Stimulated activated CD8-positive, alpha-beta memory T cell treated with anti-CD3 and anti-CD28 coated beads, Interleukin-15, amount 100 ng/mL, for 1 hour (primary cell): Measurements from ENCODE around the gene SYS1.
A peak's percentile ranks its signal among the peaks of the same experiment; 100 is the strongest.
"Not testable (repeated sequence)": the region's sequence is repeated elsewhere in the genome, so short reads cannot be mapped to it uniquely, and the experiment has no call there.

Source experiments
- DNase-seq: peaks from one replicate; pipeline ENCODE4 v3.0.0-alpha.2; 2020; ENCODE audit warnings: low read depth

SYS1 gene

DNA sequence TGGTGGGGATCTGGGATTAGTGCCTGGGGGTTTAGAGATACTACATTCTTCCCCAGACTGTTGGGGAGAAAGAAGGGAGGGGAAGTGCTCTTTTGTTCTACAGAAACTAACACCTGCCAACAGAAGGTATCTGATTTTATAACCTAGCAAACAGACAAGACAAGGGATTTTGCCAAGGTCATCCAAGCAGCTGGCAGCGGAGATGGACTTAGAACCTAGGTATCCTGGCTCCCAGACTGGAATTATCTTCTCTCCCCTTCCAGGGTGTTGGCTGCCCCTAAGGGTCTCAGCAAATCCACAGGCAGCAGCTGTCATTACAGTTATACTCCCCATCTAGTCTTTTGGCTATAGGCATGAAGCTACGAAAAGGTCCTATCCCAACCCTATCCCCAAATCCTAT lies 23.2 kb upstream of the SYS1 start:
- DNase-seq = no peak

DNA sequence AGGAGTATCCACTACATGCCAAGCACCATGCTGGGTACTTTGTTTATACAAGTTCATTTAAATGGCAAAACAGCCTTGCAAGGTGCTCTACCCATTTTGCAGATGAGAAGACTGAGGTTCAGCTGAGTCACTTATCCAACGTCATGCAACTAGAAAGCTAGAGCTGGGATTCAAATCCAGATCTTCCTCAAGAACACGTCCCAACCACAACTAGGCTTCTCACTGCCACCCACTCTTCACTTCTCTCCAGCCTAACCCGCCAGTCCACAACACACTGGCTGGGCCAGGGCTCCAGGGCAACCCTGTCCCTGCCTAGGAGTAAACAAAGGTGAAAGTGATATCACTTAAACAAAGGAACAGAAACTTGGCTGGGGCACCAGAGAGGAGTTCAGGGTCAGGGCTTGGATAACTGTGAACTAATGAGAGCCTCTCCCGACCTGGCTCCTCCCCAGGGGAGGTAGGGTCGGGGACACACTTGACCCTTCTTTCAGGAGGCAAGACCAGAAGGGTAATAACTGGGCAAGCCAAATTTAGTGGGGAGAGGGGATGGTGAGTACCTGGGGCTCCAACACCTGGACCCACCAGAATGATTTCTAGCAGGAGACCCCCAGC lies 22.6 kb upstream of the SYS1 start:
- DNase-seq = no peak

DNA sequence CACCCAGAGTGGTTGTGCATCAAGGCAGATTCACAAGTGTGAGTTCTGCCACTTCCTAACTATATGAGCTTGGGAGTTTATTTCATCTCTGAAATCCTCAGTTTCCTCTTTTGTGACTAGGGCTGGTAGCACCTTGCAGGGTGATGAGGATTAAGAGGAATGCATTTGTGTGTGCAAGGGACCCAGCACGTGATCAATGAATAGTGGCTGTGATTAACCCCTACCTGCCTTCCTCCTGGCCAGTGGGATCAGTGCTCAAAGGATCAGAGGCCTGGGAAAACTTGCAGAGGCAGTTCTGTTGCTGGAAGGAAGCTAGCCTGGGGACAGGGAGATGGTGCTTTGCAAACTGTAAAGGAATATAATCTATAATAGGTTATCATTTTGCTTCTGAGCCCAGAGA lies 22.0 kb upstream of the SYS1 start:
- no peak for DNase-seq

DNA sequence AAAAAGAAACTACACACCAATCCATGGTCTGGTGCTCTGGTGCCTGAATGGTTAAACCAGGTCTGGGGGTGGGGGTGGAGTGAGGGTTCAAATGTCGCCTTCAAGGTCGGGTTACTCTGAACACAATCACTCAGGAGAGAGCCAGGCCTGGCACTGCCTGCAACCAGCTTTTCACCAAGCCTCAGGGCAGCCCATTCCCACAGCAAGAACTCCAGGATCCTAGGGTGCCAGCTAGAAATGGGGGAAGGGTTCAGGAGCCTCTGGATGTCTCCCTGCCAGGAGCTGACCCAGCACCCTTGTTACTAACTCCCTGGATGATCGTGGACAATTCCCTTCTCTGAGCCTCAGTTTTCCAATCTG lies 21.4 kb upstream of the SYS1 start:
- DNase-seq = no peak

DNA sequence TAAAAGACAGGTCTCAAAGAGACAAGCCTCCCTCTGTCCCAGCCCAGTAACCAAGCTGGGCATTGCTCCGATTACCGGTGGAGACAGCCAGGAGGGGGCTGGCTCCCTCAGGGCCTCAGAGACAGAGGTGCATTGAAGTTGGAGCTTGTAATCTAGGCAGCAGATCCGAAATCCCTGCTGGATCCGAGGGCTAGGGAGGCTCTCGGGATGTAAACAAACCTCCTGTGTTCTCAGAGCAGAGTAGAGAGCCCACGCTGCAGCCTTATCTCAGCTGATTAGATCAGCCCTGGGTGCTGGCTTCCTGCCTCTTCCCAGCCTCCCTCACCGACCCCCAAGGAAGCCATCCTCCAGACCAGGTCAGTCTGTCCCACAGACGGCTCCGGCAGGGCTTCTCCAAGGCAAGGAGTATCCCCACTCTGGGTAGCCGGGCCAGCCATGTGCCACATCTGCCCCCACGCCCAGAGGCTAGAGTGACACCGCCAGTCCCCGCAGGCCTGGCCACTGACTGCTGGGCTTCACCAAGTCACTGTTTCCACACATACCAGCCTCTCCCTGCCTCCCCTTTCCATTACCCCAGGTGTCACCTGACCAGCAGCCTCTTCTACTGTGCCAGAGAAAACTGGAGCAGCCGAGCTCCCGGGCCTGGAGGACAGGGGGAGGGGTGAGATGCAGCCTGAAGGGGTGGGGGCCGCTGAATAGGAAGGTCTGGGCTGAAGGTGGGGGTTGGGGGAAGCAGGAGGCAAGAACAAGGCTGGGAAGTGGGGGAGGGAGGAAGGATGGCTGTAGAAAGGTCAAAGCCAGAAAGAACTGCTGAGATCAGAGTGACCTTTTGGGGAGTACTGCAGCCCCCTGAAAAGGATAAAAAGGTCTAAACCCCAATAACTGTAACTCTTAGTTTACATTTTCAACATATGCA lies 20.8 kb upstream of the SYS1 start:
- DNase-seq = no peak

DNA sequence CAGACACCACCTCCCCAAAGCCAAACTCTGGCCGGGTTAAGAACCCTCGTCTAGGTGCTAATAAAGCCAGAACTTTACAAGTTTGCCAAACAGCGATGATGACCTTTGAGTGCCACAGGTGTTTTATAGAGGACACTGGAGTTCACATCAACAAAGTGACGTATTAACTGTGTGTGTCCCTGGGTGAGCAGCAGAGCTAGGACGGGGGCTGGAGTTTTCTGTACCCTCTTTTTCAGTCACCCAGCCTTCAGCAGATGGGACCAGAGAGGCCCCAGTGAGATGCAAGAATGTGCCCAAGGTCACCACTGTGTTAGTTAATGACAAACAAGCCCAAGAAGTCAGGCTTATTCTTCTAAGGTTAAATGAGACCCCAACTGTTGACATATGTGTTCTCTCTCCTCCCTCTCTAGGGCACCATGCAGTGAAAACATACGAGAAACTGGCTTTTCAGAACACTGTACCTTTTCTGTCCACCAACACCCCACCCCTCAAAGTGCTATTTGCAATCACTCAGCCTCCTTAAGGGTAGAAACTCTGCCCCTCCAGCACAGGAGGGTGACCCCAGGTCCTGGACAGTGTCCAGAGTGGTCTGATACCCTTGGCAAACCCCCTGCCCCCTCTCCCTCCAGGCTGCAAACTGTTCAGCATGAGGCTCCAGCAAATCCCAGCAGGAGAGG lies 20.0 kb upstream of the SYS1 start:
- no peak for DNase-seq

DNA sequence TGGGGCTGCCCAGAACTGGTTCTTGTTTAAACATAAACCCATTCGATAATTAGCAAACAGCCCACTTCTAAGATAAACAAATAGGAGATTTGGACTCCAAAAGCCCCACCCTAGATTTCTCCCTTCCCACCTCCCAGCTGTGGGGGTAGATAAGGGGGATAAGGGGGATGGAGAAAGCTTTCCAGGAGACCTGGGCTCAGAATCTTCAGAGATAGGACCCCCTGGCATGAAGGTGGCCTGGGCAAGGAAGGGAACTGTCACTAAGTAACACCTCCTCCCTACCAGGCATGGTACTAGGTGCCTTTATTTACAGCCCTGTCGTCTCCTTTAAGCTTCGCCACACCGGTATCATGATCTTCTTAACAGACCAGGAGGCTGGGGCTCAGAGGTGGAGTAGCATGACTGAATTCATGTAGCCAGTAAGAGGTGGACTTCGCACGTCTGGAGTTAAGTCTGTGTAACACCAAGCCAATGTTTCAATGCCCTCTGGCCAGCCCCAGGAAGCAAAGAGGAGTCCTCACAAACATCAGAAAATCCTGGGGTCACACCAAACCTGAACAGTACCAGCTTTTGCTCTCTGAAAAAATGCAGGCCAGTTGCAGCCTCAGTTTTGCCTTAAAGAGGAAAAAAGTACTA lies 19.3 kb upstream of the SYS1 start:
- DNase-seq = no peak

DNA sequence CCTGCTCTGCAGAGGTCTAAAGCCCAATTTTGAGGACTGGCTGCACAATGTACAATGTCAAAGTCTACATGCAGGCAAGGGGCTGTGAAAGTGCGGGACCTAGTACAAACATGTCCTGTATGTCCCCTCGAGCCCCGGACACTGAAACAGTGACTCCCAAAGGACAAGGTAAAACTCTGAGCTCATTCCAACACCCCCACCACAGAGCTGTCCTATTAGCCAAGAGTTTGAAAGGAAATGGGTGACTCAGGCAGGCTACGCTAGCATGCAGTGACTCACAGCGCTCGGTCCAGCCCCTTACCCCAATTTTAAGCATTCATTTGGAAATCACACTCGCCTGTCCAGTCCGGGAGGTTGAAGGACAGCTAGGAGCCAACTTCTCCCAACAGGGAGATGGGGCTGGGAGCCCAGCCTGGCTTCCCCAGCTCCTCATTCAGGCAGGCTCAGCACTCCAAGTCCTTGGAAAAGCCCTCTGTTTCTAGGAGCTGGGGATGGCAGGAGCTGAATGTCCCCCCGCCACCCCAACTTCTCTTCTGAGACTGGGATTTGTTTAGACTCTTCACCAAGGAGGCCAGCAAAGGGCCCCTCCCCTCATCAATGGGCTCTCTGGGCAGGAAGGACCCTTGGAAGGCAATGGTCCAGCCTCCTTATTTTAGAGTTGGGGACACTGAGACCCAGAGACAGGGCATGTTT lies 18.6 kb upstream of the SYS1 start:
- no peak for DNase-seq

DNA sequence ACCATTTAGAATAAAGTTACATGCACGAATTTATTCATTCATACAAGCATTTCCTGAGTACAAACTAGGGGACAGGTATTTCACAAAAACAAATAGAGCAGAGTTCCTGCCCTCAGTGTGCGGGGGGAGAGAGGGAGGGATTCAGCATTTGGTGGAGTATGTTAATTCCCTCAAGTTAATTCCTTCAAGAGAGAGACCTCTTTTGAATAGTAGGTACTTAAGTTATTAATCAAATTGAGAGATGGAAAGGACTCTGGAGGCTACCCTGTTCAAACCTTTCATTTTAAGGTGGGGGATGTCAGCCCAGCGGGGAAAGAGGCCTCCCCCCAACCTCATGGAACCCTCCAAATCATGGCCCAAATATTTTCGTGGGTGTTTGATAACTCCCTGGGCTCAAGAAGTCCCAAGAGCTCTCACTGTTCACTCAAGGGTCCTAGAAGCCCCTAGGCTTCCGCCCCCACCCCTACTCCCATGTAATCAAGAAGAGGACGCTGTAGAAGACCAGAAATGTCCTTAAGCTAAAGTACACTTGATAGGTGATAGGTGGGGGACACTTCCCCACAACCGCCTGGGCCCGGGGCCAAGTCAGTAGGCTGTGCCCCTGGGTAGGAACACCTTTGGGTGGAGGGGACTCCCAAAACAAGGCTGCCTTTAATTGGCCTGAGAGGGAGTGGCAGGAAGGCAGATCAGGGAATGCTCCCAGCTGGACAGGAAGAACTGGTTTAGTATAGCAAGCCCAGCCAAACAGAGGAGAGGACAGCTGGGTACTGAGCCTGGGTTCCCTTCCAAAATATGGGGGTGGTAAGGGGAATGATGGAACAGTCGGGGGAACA lies 17.6 kb upstream of the SYS1 start:
- DNase-seq = no peak

DNA sequence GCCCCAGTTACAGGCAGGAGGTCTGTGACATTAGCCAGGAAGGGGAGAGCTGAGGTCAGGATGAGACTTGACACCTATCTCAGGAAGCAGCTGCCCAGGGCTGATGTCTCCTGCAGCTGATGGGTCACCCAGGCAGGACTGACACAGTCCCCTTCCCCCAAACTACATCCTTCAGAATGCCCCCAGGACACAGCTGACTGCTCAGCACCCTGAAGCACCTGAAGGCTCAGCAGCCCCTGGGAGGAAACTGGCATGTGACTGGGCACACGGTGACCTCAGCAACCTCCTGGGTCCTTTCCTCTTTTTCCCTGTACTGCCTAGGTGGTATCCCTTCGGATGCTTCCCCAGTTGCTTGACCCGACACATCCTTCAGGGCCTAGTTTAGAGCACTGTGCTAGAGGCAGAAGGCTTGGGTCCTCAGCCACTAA lies 16.7 kb upstream of the SYS1 start:
- no peak for DNase-seq

DNA sequence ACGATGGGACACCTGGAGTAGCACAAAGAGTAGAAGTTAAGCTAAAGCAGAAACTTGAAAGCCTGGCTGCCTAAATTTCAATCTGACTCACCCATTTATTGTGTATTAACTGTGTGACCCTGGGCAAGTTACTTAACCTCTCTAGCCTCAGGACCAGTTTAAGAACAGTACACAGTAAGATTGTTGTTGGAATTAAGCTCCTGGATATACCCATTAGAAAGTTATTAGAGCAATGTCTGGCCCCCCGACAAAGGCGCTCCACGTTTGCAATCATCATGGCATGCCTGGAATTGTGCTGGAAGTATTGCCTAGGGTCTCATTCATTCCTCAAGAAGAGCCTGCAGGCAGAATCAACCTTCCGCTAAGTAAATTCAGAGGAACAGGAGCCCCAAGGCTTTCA lies 16.1 kb upstream of the SYS1 start:
- DNase-seq = no peak

DNA sequence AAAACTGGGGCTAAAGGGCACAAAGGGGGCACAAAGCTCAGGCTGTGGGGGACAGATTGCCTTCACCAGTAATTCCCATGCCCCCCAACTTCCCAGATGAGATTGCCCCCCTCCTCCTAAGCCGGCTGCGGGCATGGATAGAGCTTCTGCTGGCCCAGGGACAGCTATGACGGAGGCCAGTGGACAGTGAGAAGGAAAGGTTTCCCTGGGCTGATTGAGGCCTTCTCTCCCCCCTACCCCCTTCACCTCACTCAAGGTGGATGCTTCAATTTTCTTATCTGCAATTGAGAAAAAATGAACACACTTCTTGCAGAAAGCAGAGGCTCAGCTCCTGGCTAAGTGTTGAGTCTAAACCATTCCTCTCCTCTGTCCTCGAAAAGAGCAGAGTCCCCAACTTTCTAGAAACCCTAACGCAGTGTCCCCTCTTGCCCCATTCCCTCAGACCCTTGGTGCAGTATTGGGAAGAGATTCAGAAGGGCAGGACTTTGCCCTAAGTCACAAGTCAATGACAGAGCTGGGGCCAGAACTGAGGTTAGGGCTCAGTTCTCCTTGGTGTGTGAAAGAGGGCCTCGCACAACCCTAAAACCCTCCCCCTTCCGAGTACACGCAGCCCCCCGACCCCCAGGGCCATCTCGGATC lies 15.5 kb upstream of the SYS1 start:
- no peak for DNase-seq

DNA sequence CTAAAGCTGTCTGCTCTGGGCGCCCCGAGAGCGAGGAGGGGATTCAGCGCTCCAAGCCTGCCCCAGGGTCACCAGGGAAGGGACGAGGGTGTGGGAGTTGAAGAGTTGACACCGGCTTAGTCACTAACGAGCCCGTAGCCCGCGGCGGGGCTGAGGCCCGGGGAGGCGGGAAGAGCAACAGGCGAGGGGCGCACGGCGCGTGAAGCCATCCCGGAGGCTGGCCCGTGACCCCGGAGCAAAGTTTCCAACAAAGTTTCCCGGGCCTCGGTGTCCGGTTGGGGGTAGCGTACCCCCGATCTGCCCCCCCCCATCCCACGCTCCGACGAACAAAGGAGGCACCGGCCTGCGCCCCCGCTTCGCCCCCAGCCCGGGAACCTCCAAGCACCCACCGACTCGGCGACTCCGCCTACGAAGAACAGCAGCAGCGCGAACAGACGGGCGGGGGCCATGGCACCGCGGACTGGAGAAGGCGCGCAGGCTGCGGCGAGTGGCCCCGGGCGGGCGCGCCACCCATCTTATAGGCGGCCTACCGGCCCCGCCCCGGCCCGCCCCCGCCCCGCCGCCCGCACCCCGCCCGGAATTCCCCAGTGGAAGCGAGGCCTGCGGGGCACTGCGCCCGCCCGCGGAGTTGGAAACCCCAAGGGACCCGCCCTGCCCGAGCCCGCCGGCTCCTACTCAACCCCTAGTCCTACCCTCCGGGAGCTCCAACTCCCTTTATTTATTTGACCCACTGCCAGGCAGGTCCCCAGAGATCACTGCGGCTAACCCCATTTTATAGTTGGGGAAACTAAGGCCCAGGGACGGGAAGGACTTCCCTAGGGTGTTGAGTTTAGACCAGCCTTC lies 14.8 kb upstream of the SYS1 start, which contains the start of gene SDC4:
Gene SDC4 (minus strand): TSS at position 489 of the 843 bp plus-strand sequence. CDS start 40 bp downstream, at position 449.
- peak; percentile 18 for DNase-seq

DNA sequence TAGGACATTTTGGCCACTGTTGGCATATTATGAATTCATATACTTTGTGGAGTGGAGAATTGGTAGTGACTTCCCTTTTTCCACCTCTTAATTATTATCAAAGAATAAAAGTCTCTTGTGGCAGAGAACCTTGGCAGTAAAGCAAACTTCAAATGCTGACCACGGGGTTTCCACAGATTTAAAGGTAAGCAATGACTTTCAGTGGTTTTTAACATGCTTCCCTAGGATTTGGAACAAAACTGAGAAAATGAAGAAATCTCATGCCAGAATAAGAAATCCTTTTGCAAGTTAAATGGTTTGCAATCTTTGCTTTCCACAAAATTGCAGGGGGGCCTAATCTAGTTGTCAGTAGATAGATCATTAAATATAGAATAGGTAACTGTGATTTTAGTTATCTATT lies 12.7 kb upstream of the SYS1 start:
- no peak for DNase-seq

DNA sequence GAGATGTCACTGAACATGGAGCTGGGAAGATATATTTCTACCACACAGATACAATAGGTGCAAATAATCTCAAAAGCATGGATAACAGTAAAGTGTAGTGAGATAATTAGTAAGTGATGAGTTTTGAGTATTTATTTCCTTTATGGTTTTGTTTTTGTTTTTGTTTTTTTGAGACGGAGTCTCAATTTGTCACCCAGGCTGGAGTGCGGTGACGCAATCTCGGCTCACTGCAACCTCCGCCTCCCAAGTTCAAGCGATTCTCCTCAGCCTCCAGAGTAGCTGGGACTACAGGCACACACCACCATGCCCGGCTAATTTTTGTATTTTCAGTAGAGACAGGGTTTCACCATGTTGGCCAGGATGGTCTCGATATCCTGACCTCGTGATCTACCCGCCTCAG lies 12.2 kb upstream of the SYS1 start:
- not testable (repeated sequence) for DNase-seq

DNA sequence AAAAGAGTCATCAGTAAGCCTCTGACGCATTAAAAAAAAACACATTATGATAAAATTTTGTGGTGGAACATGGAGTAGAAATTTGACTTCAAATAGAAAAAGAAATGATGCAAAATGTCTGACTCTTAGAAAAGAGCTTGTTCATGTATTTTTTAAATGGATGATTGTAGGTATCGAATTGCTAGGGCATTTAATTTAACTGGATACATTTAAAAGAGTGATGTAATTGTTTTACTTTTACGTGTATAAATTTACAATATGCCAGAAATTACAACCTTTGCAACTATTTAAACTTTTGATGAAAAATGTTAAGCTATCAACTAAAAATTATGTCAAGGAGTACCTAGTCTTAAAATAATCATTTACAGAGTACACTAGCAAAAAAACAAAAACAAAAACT lies 10.2 kb upstream of the SYS1 start:
- no peak for DNase-seq

DNA sequence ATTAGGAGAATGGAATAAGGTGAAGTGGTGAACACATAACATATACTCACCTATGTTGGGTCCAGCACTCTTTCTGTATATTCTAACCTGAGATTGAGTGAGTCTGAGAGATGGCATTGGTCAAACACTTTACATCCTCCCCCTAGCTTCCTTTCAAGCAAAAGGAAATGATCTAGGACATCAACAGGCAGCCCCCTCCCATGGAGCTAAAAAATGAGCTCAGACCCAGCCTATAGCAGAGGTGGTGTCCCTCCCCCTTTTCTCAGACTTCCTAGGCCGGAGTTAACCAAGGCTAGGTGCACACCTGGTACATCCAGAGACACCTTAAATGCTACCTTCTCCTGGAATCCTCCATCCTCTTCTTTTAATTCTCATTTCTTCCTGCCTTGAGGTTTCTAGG lies 9.2 kb upstream of the SYS1 start:
- DNase-seq = no peak

DNA sequence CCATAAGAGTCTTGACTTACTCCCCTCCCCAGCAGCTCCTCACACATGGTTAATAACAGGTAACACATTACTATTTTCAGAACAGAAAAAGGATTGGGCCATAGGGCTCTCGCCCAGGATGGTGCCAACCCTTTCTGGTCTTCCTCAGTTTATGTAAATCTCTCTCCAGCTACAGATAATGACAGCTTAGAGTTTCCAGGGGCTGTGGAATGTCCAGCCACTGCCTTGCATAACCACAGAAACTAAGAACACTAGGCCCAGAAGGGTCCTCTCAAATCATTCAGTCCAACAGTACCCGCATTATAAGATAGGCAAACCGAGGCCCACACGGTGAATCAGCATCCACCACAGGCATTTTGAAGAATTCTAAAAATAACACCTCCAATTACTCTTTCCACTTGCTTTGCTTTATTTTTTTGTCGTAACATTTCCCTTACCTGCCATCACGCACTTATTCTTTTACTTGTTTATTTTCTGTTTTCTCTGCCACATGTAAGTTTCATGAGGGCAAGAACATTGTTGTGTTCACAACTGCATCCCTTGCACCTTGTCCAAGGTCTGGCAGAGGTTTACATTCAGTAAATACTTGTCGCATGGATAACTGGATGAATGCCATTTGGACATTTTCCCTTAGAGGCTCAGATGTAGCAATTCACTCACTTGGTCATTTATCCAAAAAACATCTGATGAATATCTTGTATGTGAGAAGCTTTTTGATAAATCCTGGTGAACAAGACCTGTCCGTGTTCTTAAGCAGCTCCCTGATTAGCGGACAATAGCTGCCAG lies 8.3 kb upstream of the SYS1 start:
- no peak for DNase-seq
